H7 (cell line): ENCODE data around the gene HTR6. TPM values are rescaled to one million over a fixed set of nuclear protein-coding genes. Genes with fewer than 3 reads are reported as not detected.

Experiments used
- DNase-seq: peaks from one replicate; pipeline ENCODE4 v3.0.0; 2012
- H3K27me3 ChIP-seq: 2 replicates; pipeline ENCODE4 v1.6.0; 2011; ENCODE audit warnings: mild to moderate bottlenecking, low read length; ENCODE audit not compliant: control insufficient read depth, insufficient read depth
- H3K36me3 ChIP-seq: replicated peaks from 2 replicates; pipeline ENCODE4 v1.5.1; 2011; ENCODE audit warnings: low read length; ENCODE audit not compliant: control insufficient read depth, insufficient read depth
- H3K4me3 ChIP-seq: 2 replicates; pipeline ENCODE4 v1.5.1; 2011; ENCODE audit warnings: low read depth, mild to moderate bottlenecking, control low read depth, low read length, moderate library complexity; ENCODE audit not compliant: insufficient read depth
- total RNA-seq: library from RNA; depleted of rRNA; stranded (reverse); fragments of >200 nt; shearing (Covaris generic); gene quantifications from 2 replicates; pipeline ENCODE4 v1.2.3, GENCODE V29; 2014

HTR6 gene
- total RNA-seq, 1 experiment from 2014 or later: 0.45 TPM

- peak; percentile 89 for DNase-seq
- Histone ChIP-seq H3K4me3 (peak overlapping the region; percentile 71), H3K36me3 (no peaks in the 10 kb centered on the region), H3K27me3 (peaks cover 34% of the 10 kb centered on the region)
Observed at GRCh38 chr1:19644681-19645410, 19.8 kb upstream of the HTR6 start.

- Histone ChIP-seq H3K27me3 (peaks cover 34% of the 10 kb centered on the region), H3K4me3 (peak overlapping the region; percentile 71), H3K36me3 (no peaks in the 10 kb centered on the region)
- DNase-seq: peak; percentile 64
Observed at GRCh38 chr1:19645411-19646251, 19.0 kb upstream of the HTR6 start.

- H3K27me3 ChIP-seq: peaks cover 34% of the 10 kb centered on the region
- peak; percentile 44 for DNase-seq
- H3K36me3 ChIP-seq: no peaks in the 10 kb centered on the region
- H3K4me3 ChIP-seq: no peak overlapping the region
Observed at GRCh38 chr1:19646377-19647319, 18.0 kb upstream of the HTR6 start.

- H3K4me3 ChIP-seq: no peak overlapping the region
- DNase-seq: no peak
- peaks cover 32% of the 10 kb centered on the region for H3K27me3 ChIP-seq
- H3K36me3 ChIP-seq: no peaks in the 10 kb centered on the region
Observed at GRCh38 chr1:19647643-19648042, 17.0 kb upstream of the HTR6 start.

- Histone ChIP-seq H3K36me3 (no peaks in the 10 kb centered on the region), H3K27me3 (peaks cover 26% of the 10 kb centered on the region), H3K4me3 (no peak overlapping the region)
- peak; percentile 60 for DNase-seq
Observed at GRCh38 chr1:19648239-19648638, 16.4 kb upstream of the HTR6 start.

GRCh38 chr1:19648689-19649088 is 16.0 kb upstream of the HTR6 start:
- Histone ChIP-seq H3K4me3 (no peak overlapping the region), H3K27me3 (peaks cover 22% of the 10 kb centered on the region), H3K36me3 (no peaks in the 10 kb centered on the region)
- DNase-seq: peak; percentile 93

- peak; percentile 68 for DNase-seq
- Histone ChIP-seq H3K4me3 (no peak overlapping the region), H3K27me3 (peaks cover 8% of the 10 kb centered on the region), H3K36me3 (no peaks in the 10 kb centered on the region)
Observed at GRCh38 chr1:19650416-19651140, 14.1 kb upstream of the HTR6 start.

- no peak overlapping the region for H3K4me3 ChIP-seq
- peak; percentile 92 for DNase-seq
- H3K36me3 ChIP-seq: no peaks in the 10 kb centered on the region
- peaks cover 1% of the 10 kb centered on the region; the same call in 1 of the 2 replicates for H3K27me3 ChIP-seq
Observed at GRCh38 chr1:19651141-19651737, 13.4 kb upstream of the HTR6 start.

- Histone ChIP-seq H3K27me3 (no peaks in the 10 kb centered on the region), H3K4me3 (no peak overlapping the region), H3K36me3 (no peaks in the 10 kb centered on the region)
- peak; percentile 19 for DNase-seq
Observed at GRCh38 chr1:19654386-19654785, 10.3 kb upstream of the HTR6 start.

GRCh38 chr1:19654886-19655717 is 9.6 kb upstream of the HTR6 start:
- no peak for DNase-seq
- H3K4me3 ChIP-seq: no peak overlapping the region
- H3K36me3 ChIP-seq: no peaks in the 10 kb centered on the region
- H3K27me3 ChIP-seq: no peaks in the 10 kb centered on the region

GRCh38 chr1:19655718-19656080 is 9.0 kb upstream of the HTR6 start:
- Histone ChIP-seq H3K4me3 (no peak overlapping the region), H3K36me3 (no peaks in the 10 kb centered on the region), H3K27me3 (peaks cover 2% of the 10 kb centered on the region; the same call in 1 of the 2 replicates)
- DNase-seq: no peak

- Histone ChIP-seq H3K4me3 (no peak overlapping the region), H3K36me3 (no peaks in the 10 kb centered on the region), H3K27me3 (peaks cover 2% of the 10 kb centered on the region; the same call in 1 of the 2 replicates)
- DNase-seq: no peak
Observed at GRCh38 chr1:19656134-19656779, 8.4 kb upstream of the HTR6 start.
